ENCODE data around the gene TMEM191C. TPM values are rescaled to one million over a fixed set of nuclear protein-coding genes. Genes with fewer than 3 reads are reported as not detected.
"Not testable (repeated sequence)": the region's sequence is repeated elsewhere in the genome, so short reads cannot be mapped to it uniquely, and the experiment has no call there.

Gene TMEM191C
- total RNA-seq, 2 experiments from 2014 or later = 1.0 to 1.1 TPM

DNA sequence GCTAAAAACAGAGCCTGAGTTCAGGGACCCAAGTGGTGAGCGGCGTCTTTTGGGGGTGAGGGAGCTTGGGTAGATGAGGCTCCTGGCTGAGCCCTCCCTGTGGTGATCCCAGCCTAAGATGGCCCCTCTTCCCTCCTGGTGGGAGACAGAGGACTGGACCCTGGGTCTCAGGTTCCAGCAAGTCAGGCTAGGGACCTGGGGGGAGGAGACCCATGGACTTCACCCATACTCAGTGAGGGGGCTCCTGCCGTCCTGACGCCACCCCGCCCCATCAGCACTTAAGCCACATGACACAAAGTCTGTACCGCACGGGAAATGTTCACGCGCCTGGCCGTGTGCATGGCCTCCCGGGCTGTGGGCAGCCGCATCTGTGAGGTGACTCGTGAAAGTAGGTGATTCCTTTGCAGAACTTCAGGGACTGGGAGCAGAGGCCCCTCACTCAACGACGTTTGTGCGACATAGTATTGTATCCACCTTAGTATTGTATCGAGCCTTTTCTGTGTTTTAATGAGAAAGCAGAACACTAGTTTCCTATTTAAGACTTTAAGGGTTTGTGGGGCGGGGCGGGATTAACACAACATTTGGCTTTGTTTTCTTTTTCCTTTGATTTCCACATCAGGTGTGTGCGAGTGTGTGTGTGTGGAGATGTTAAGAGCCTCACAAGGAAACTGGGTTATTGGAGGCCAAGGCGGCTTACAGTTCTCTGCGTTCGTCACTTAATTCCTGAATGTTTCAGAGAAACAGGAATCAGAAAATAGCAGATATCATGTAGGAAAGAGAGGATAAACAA, 18.4 kb upstream of the TMEM191C start:
- DNase-seq (no peak), ATAC-seq (no peak)
- no peaks in the 10 kb centered on the region for H3K27me3 Mint-ChIP-seq
- intact Hi-C loops (cut with DNase I, micrococcal nuclease) = no loop called here
- no peaks in the 10 kb centered on the region for H3K9me3 Mint-ChIP-seq (ENCODE audit: low read depth)
- H3K4me1 Mint-ChIP-seq = no peaks in the 10 kb centered on the region
- no peak overlapping the region for H3K4me3 Mint-ChIP-seq
- H3K27ac Mint-ChIP-seq = no peak overlapping the region
- POLR2A ChIA-PET = no interaction called here
- CTCF ChIA-PET = no interaction called here
- H3K36me3 Mint-ChIP-seq (ENCODE audit: low read depth) = peaks cover 3% of the 10 kb centered on the region

DNA sequence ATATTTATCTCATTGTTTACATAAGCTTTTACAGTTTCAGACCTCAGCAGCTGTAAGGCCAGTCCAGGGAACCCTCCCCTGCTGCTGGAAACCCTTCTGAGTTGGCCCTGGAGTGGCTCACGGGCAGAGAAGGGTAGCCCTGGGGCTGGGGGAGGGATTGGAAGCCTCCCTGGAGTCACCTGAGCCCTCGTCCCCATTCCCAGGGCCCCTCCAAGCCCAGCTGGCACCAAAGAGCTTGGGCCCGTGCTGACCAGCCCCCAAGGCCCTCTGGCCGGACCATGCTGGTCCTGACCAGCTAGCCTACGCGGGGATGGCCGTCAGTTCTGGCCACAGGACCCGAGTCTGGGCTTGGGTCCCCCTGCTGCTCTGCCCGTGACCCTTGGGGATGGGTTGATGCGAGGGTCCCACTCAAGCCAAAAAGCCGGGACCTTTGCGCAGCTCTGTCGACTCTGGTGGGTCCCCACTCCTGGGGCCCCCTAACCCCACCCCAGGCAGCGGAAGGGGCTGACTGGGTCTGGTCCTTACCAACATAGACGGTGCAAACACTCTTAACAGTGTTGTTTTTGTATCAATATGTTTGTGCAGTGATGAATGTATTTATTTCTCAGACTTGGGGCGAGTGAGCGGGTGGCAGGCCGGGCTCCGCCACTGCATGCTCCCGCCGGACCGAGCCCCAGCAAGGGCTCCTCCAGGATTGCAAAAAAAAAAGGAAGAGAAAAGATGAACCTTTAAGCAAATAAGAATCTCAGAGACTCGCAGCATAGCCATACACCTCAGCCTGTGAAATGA, 17.5 kb upstream of the TMEM191C start:
- ChIA-PET CTCF (no interaction called here), POLR2A (no interaction called here)
- no peaks in the 10 kb centered on the region for H3K4me1 Mint-ChIP-seq
- H3K36me3 Mint-ChIP-seq (ENCODE audit: low read depth) = peaks cover 3% of the 10 kb centered on the region
- no peak overlapping the region for H3K27ac Mint-ChIP-seq
- no peaks in the 10 kb centered on the region for H3K27me3 Mint-ChIP-seq
- intact Hi-C loops (cut with DNase I, micrococcal nuclease) = no loop called here
- H3K4me3 Mint-ChIP-seq = no peak overlapping the region
- no peaks in the 10 kb centered on the region for H3K9me3 Mint-ChIP-seq (ENCODE audit: low read depth)
- ATAC-seq (no peak), DNase-seq (no peak)

DNA sequence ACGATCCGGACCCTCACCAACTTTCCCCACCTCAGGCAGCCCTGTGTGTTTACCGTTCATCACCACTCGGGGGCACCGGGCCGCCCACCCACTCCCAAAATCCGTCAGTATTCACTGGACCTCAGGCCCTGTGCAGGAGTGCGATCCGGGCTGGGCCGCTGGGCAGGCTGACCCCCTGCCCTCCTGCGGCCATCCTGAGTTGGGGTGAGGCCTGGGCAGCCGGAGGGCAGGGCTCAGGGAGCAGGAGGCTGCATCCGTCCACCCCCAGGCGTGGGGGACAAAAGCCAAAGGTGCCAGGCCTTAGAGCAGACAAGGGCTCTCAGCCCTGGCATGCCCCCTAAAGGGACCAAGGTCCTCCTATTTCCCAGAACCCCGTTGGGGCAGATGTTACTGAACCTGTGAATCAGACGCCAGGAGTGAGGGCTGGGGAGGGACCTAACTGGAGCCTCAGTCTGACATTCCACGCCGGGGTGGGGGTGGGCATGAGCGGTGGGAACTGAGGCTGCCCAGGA, 16.8 kb upstream of the TMEM191C start:
- Mint-ChIP-seq H3K4me3 (no peak overlapping the region), H3K27ac (no peak overlapping the region), H3K4me1 (no peaks in the 10 kb centered on the region), H3K27me3 (no peaks in the 10 kb centered on the region), H3K36me3 (ENCODE audit: low read depth) (no peaks in the 10 kb centered on the region), H3K9me3 (ENCODE audit: low read depth) (no peaks in the 10 kb centered on the region)
- ChIA-PET CTCF (no interaction called here), POLR2A (no interaction called here)
- intact Hi-C loops (cut with DNase I, micrococcal nuclease) = no loop called here
- ATAC-seq = no peak
- DNase-seq = no peak

DNA sequence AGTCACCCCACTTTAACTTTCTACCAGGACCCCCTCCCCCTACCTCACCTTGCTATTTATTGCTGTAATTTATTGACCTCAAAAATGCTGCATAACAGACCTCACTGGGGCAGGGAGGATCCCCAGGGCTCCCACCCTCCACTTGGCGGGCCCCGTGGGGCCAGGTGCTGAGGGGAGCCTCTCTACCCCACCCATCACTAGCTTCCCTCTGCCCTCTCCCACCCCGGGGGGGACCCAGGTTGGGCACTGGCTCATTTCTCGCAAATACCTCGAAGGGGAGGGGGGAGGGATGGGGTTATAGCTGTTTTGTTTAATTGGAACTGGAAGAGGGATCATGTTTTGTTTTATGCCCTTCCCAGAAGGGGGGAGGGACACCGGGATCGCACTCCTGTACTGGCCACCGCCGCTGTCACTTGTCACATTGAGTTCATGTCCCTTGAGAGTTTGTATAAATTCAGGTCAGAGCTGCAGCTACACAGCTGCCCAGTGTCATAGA, 16.3 kb upstream of the TMEM191C start:
- Mint-ChIP-seq H3K27me3 (no peaks in the 10 kb centered on the region), H3K9me3 (ENCODE audit: low read depth) (no peaks in the 10 kb centered on the region), H3K27ac (no peak overlapping the region), H3K36me3 (ENCODE audit: low read depth) (no peaks in the 10 kb centered on the region), H3K4me1 (no peaks in the 10 kb centered on the region), H3K4me3 (no peak overlapping the region)
- ChIA-PET CTCF (no interaction called here), POLR2A (no interaction called here)
- no peak for DNase-seq
- intact Hi-C loops (cut with DNase I, micrococcal nuclease) = no loop called here
- ATAC-seq = no peak

DNA sequence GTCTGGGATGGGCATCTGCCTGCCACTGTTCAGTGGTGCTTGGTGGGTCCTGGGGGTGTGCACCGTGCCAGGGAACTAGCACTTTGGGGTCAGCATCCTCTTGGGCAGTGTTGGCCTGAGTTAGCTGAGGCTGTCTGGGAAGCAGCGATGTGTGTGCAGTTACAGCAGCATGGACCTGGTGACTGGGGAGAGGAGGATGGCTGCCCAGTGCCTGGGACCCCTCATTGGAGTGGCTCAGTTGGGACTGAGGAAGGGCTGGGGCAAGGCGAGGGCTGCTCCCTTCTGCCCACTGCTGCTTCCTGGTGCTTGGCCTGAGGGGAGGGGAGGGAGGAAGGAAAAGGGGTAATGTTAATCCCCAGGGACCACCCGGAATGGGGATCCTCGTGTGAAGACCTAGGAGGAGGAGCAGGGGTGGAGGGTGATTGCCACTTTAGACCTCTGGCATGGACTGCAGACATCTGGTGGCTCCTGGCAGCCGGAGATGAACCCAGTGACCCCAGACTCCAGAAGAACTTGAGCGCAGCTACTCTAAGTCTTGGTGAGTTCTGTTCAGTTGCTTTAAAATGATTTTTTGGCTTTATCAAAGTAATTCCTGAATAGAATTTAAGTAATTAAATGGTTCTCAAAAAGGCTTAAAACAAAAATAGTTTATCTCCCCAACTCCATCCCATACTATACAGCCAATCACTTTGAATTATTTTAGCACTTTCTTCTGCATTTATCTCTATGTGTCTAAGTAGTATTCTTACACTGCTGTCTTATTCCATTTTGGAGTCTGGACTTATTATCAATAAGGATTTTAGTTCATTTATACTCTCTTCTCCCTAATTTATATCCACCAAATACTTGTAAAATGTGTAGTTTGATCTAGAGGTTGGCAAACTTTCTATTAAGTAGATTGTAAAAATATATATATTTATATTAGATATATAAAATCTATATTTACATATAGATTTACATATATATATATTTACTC, 15.4 kb upstream of the TMEM191C start:
- Mint-ChIP-seq H3K4me3 (no peak overlapping the region), H3K27ac (no peak overlapping the region), H3K4me1 (no peaks in the 10 kb centered on the region), H3K27me3 (no peaks in the 10 kb centered on the region), H3K9me3 (ENCODE audit: low read depth) (no peaks in the 10 kb centered on the region), H3K36me3 (ENCODE audit: low read depth) (no peaks in the 10 kb centered on the region)
- no peak for ATAC-seq
- no peak for DNase-seq
- CTCF ChIA-PET = no interaction called here
- intact Hi-C loops (cut with DNase I, micrococcal nuclease) = no loop called here
- POLR2A ChIA-PET = no interaction called here

DNA sequence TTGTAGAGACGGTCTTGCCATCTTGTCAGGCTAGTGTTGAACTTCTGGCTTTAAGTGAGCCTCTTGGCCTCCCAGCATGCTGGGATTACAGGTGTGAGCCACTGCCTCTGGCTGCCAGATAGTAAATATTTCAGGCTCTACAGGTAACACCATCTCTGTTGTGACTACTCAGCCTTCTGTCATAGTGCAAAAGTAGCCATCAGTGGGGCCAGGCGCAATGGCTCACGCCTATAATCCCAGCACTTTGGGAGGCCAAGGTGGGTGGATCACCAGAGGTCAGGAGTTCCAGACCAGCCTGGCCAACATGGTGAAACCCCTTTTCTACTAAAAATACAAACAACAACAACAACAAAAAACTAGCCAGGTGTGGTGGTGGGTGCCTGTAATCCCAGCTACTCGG, 14.5 kb upstream of the TMEM191C start:
- POLR2A ChIA-PET; DNase-seq; H3K36me3 Mint-ChIP-seq (ENCODE audit: low read depth); intact Hi-C loops (cut with DNase I, micrococcal nuclease); H3K4me1 Mint-ChIP-seq; H3K9me3 Mint-ChIP-seq (ENCODE audit: low read depth); H3K4me3 Mint-ChIP-seq; H3K27me3 Mint-ChIP-seq; H3K27ac Mint-ChIP-seq; ATAC-seq; CTCF ChIA-PET: not testable (repeated sequence)

DNA sequence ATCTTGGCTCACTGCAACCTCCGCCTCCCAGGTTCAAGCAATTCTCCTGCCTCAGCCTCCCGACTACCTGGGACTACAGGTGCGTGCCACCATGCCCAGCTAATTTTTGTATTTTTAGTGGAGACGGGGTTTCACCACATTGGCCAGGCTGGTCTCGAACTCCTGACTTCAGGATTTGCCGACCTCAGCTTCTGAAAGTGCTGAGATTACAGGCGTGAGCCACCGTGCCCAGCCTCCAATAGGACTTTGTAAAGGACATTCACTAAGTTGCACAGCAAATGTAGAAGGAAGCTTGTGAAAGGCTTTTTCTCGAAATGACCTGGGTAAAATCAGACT, 12.2 kb upstream of the TMEM191C start:
- H3K36me3 Mint-ChIP-seq (ENCODE audit: low read depth); H3K27me3 Mint-ChIP-seq; H3K4me3 Mint-ChIP-seq; POLR2A ChIA-PET; DNase-seq; H3K9me3 Mint-ChIP-seq (ENCODE audit: low read depth); H3K27ac Mint-ChIP-seq; H3K4me1 Mint-ChIP-seq; intact Hi-C loops (cut with DNase I, micrococcal nuclease); ATAC-seq: not testable (repeated sequence)
- CTCF ChIA-PET = interaction anchor here (0.6 kb wide), 1 partner anchor 433 kb away, joined by 3 read pairs; no protein-coding TSS in a partner anchor

DNA sequence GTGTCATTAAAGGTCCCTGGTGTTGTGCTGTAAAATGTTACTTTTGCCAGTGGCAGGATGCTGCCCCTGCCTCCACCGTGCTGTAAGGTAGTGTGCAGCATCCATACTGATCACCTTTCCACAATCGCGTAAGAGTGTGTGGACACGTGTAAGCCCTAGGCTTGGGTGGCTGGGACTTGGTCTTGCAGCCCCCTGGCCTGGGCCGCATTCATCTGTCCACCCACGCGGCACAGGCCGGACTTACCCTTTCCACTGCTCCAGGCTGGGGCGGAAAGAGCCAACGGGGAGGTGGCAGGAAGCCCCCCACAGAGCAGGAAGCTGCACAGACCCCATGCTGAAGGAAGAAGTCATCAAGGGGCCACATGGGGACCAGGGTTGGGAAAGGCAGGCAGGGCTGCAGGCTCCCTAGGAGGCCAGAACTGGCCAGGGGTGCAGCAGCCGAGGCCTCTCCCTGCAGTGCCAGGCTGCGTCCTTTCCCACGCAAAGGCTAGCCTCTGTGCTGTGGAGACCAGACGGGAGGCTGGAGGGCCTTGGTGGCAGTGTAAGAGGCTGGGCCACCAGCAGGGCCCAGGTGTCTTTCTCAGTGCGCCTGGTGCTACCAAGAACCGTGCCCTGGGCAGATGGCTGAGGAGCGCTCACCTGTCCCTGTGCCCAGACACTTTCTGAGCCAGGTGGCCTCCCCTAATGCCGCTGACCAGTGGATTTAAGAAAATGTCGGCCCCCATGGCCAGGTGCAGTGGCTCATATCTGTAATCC, 11.7 kb upstream of the TMEM191C start:
- POLR2A ChIA-PET = no interaction called here
- H3K36me3 Mint-ChIP-seq (ENCODE audit: low read depth) = no peaks in the 10 kb centered on the region
- H3K27me3 Mint-ChIP-seq = no peaks in the 10 kb centered on the region
- H3K4me1 Mint-ChIP-seq = no peaks in the 10 kb centered on the region
- intact Hi-C loops (cut with DNase I, micrococcal nuclease) = no loop called here
- ATAC-seq = no peak
- H3K9me3 Mint-ChIP-seq (ENCODE audit: low read depth) = no peaks in the 10 kb centered on the region
- no peak for DNase-seq
- H3K4me3 Mint-ChIP-seq = no peak overlapping the region
- H3K27ac Mint-ChIP-seq = no peak overlapping the region
- CTCF ChIA-PET = interaction anchor here (0.6 kb wide), 2 partner anchors 390 to 433 kb away, joined by 3 read pairs; no protein-coding TSS in a partner anchor

DNA sequence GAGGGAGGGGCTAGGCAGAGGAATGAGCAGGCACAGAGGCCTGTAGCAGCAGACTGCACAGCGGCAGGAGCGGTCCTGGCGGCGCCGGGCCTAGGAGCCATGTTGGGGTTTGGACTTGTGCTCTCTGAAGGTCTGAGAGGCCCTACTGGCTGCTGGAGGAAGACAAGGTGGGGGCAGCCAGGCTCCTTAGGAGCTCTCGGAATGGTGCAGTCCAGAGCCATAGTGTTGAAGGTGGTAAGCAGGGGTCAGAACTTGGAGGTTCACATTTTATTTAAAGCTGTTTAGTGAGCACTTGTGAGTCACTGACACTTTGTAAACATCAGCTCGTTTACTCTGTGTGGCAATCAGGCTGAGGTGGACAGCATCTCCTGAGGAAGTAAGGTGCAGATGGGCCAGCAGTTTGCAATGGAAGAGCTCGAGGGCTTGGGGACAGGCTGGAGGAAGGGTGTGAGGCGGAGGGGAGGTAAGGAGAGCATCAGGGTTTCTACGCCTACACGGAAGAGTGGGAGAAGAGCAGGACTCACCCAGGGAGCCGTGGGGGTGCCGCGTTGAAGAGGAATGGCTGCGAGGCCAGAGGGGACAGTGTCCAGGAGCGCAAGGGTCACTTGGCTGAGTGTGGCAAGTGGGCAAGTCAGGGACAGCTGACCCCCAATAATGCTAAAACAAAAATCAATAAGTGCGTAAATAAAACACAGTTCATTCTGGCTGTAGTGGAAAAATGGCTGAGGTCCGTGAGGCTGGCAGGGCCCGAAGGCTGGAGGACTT, 10.0 kb upstream of the TMEM191C start:
- Mint-ChIP-seq H3K4me1 (no peaks in the 10 kb centered on the region), H3K27me3 (no peaks in the 10 kb centered on the region), H3K36me3 (ENCODE audit: low read depth) (no peaks in the 10 kb centered on the region), H3K9me3 (ENCODE audit: low read depth) (no peaks in the 10 kb centered on the region), H3K27ac (no peak overlapping the region), H3K4me3 (no peak overlapping the region)
- intact Hi-C loops (cut with DNase I, micrococcal nuclease) = no loop called here
- no peak for ATAC-seq
- ChIA-PET POLR2A (no interaction called here), CTCF (no interaction called here)
- DNase-seq = no peak

DNA sequence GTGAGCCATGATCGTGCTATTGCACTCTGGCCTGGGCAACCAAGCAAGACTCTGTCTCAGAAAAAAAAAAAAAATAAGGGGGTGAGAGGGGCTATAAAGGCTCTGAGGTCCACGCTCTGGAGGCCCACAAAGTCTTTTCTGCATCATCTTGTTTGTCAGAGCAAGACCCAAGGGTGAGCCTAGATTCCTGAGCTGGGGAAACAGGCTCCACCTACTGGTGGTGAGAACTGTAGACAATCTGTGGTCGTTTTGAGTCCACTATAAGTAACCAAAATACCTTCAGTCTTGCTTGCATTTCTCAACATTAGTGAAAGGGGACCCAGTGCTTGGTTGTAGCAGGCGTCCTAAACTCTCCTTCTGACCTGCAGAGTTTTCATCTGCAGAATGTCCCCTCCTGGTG, 4.5 kb upstream of the TMEM191C start:
- H3K4me3 Mint-ChIP-seq; H3K36me3 Mint-ChIP-seq (ENCODE audit: low read depth); POLR2A ChIA-PET; H3K27ac Mint-ChIP-seq; CTCF ChIA-PET; H3K27me3 Mint-ChIP-seq; DNase-seq; H3K9me3 Mint-ChIP-seq (ENCODE audit: low read depth); intact Hi-C loops (cut with DNase I, micrococcal nuclease); H3K4me1 Mint-ChIP-seq: not testable (repeated sequence)
- peak; percentile 51 for ATAC-seq
